Activated CD8-positive, alpha-beta memory T cell treated with anti-CD3 and anti-CD28 coated beads for 1 hour (primary cell): ENCODE data around the gene USP40.

ENCODE experiments used
- DNase-seq, 2 donors: peaks; one replicate each; pipeline ENCODE4 v3.0.0-alpha.2; 2020; ENCODE audit warnings: low read depth in 1 of 2; ENCODE audit errors: extremely low read depth in 1 of 2

USP40 gene

DNA sequence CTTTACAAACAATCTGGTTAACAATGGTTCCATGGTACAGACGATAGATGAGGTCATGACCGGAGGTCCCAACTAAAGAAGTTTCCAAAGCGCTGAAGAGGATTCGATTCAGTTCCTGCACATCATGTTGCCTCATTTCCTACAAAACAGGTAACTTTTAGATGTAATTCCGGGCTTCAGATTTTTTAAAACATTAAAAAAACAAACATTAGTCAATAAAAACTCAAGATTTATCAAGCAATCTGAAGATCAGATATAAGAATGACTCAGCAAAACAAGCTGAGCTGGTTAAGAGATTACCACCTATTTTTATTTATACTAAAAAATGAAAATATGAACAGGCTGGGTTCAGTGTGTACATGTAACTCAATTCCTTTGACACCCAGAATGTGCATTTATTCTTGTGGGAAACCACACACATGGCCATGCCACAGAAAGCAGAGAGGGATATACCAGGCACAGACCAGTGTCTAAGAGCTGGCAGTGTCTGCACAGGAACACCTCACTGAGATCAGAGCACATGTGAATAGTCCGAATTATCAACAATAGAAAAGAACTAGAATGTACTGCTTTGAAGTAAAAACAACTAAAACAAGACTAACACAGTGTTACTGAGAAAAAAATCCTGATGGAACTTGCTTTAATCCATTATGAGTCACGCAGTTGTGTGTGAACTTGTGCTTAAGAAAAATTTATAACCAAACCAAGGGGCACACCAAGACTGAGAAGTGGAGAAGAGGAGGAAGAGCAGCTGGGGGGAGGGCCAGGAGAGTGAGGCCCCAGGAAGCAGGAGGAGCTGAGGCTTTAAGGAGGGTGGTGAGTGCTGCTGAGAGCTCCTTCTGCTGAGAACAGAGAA is 9.5 kb downstream of the USP40 start:
- no peak for DNase-seq

DNA sequence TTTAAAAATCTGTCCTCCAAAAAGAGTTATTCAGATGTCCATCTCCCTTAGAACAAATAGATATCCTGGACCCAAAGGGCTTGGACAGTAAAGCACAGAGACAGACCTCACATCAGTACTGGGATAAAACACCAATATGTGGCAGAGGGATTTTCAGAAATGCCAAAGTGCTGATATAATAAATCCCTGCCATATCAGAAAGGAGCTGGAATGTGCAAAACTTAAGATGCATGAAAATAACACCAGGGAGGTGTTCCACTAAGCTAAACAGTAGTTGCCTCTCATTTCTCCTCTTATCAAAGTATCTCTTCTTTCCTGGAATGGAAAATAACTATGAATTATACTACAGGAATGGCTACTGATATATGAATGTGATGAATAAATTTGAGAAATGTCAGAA is 13.2 kb downstream of the USP40 start:
- DNase-seq: no peak

DNA sequence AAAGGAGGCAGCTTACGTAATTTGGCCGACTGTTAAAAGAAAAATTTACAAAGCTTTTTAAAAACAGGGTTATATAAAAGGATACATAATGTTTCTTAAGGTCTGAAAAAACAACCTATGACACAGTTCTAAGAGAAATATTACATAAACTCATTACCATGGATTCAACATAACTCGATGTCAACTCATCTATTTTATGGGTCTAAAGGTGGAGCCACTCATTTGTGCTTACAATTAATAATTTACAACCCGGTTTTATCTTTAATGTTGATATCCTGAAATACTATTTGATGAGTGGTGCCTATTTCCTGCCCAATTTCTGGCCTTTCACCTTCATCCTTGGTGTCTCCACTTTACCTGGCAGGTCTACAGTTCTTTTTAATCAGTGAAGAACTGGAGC is 15.1 kb downstream of the USP40 start:
- no peak for DNase-seq

DNA sequence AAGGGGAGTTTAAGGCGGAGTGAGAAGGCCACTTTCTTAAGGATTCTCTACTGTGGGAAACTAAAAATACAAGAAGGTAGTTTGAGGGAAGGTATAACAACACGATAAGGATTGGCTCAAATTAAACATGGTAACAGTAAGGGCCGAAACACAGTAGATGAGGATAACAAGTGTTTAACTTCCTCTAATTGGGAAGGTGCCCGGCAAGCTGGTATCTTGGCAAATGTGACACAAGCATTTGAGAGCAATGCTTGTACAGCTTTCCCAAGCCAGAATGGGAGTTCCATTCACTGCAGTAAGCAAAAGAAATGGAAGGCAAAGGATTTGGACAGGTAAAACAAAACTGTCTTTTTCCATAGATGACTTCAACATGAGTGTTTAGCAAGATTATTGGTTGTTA is 19.8 kb downstream of the USP40 start:
- DNase-seq: no peak

GRCh38 chr2:233546101-233546500 is 20.5 kb downstream of the USP40 start:
- no peak for DNase-seq

GRCh38 chr2:233544200-233544610 is 22.4 kb downstream of the USP40 start:
- DNase-seq: no peak

GRCh38 chr2:233542507-233542906 is 24.1 kb downstream of the USP40 start:
- no peak for DNase-seq

GRCh38 chr2:233538741-233539140 is 27.8 kb downstream of the USP40 start:
- DNase-seq: no peak

- no peak for DNase-seq
Measured at GRCh38 chr2:233535271-233535670, 31.3 kb downstream of the USP40 start.

- no peak for DNase-seq
Measured at GRCh38 chr2:233532971-233533370, 33.6 kb downstream of the USP40 start.

- no peak for DNase-seq
Measured at GRCh38 chr2:233531955-233532354, 34.6 kb downstream of the USP40 start.

- no peak for DNase-seq
Measured at GRCh38 chr2:233530381-233530780, 36.2 kb downstream of the USP40 start.

- no peak for DNase-seq
Measured at GRCh38 chr2:233528182-233528581, 38.4 kb downstream of the USP40 start.

DNA sequence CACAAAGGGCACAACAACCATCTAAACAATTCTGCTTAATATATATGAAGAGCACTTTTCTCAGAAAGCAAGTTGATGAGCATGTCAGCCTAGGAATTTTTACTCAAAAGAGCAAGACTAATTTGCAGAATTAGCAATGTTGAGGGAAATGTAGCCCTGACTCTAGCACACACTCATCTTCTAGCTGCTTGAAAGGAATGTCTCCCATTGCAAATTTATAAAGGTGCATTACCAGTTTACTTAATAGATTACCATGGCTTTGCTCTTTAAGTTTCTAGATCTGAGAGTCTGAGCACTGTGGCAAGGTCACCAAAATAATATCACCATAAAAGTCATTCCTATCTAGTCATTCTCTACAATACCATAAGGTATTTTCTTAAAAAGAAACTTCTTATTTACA is 40.8 kb downstream of the USP40 start:
- no peak for DNase-seq

GRCh38 chr2:233519787-233520611 is 46.6 kb downstream of the USP40 start:
- no peak for DNase-seq

DNA sequence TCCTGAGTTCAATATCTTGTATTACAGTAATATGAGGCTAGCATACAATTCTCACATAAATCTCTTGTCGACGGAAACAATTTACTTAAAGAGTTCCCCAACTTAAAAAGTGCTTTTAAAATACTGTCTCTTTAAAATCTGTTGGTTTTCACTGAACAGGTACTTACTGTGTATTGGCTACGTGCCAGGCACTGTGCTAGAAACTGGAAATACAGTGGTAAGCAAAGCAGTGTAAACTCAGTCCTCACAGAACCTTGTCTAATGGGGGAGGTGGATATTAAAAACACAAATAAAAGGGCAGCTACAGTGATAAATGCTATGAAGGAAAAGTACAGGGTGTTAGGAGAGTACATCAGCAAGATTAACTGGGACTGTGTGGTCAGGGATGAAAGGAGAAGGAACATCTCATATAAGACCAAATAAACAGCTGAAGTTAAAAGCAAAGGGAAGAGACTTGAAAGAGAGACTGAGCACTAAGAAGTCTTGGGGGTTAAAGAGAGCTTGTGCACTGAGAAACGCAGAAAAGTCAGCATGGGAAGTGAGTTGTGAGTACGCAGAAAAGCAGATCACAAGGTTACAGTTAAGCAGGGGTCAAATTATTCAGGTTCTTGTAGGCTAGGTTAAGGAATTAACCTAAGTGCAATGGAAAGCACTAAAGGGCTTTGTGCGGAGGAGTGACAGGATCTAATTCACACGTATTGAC is 52.5 kb downstream of the USP40 start:
- DNase-seq: no peak

DNA sequence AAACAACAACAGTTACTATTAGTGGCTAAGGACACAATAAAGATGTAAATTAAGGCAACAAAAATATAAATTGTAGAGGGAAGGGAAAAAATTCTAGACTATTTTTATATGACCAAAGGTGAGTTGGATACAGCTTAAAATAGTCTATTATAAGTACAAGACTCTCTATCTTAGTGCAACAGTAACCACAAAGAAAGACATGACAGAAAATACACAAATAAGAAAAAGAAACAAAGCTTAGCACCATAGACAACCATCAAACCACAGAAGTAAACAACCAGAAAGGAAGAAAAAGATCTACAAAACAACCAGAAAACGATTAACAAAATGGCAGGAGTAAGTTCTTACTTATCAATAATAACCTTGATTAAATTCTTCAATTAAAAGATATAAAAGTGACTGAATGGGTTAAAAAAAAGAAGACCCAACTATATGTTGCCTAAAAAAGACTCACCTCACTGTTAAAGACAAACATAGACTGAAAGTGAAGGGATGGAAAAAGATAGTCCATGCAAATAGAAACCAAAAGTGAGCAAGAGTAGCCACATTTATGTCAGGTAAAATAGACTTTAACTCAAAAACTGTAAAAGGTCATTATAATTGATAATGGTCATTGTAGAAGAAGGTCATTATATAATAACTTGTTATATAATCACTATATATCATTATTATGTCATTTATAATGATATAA is 62.5 kb downstream of the USP40 start:
- DNase-seq: no peak

- DNase-seq: no peak
Measured at GRCh38 chr2:233503481-233503880, 63.1 kb downstream of the USP40 start.

GRCh38 chr2:233501198-233502076 is 65.1 kb downstream of the USP40 start:
- DNase-seq: no peak

DNA sequence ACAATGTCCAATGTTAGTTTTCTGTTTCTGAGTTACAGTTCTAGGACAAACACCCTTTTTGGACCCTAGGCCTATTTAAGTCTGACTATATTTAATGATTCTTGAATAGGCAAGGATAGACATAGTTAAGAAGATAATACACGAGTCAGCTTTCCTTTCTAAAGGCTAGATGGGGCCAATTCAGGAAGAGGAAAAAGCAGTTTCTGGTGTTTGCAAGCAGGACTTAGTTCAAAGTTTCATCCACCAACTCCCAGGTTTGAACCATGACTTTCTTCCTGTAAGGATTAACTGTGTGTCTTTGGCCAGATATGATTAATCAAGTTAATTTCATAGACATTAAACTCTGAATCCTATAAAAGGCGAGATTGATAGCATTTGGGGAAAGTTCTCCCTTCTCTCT is 66.7 kb downstream of the USP40 start:
- no peak for DNase-seq
